H9 (cell line): Measurements from ENCODE around the gene RNF125. TPM values are rescaled to one million over a fixed set of nuclear protein-coding genes. Genes with fewer than 3 reads are reported as not detected.

Experiments used
- DNase-seq: peaks from one replicate; pipeline ENCODE4 v3.0.0-alpha.2; 2017
- H2AFZ ChIP-seq: one replicate; pipeline ENCODE4 v1.6.1; 2013; ENCODE audit warnings: mild to moderate bottlenecking, low read length, control low read depth, moderate library complexity
- H2AK5ac ChIP-seq: 2 replicates; pipeline ENCODE4 v1.6.1; 2013; ENCODE audit warnings: low read length, control low read depth, mixed read lengths; ENCODE audit not compliant: insufficient read length
- H2BK120ac ChIP-seq: one replicate; pipeline ENCODE4 v1.6.1; 2013; ENCODE audit warnings: low read depth, mild to moderate bottlenecking, low read length, control low read depth, inconsistent platforms; ENCODE audit not compliant: poor library complexity, severe bottlenecking
- H2BK12ac ChIP-seq: 2 replicates; pipeline ENCODE4 v1.6.1; 2013; ENCODE audit warnings: low read length, control low read depth, mixed read lengths, low read depth; ENCODE audit not compliant: insufficient read length
- H2BK15ac ChIP-seq: 2 replicates; pipeline ENCODE4 v1.6.1; 2013; ENCODE audit warnings: low read depth, low read length, control low read depth
- H2BK20ac ChIP-seq: one replicate; pipeline ENCODE4 v1.6.1; 2013; ENCODE audit warnings: low read depth, mild to moderate bottlenecking, low read length, control low read depth, inconsistent platforms; ENCODE audit not compliant: poor library complexity, severe bottlenecking
- H2BK5ac ChIP-seq: 2 replicates; pipeline ENCODE4 v1.6.1; 2013; ENCODE audit warnings: low read length, control low read depth, mixed read lengths; ENCODE audit not compliant: insufficient read length
- H3K14ac ChIP-seq: 2 replicates; pipeline ENCODE4 v1.6.1; 2013; ENCODE audit warnings: low read length, control low read depth; ENCODE audit not compliant: insufficient read depth
- H3K18ac ChIP-seq: 2 replicates; pipeline ENCODE4 v1.6.1; 2013; ENCODE audit warnings: low read depth, mild to moderate bottlenecking, mixed read lengths, low read length, control low read depth; ENCODE audit not compliant: insufficient read length
- H3K23ac ChIP-seq: 2 replicates; pipeline ENCODE4 v1.6.1; 2013; ENCODE audit warnings: low read length, control low read depth, mixed read lengths, low read depth; ENCODE audit not compliant: insufficient read length
- H3K23me2 ChIP-seq: 2 replicates; pipeline ENCODE4 v1.6.1; 2013; ENCODE audit warnings: low read depth, mild to moderate bottlenecking, mixed read lengths, low read length, control low read depth; ENCODE audit not compliant: insufficient read length, poor library complexity, severe bottlenecking
- H3K27ac ChIP-seq: 2 replicates; pipeline ENCODE4 v1.5.1; 2013; ENCODE audit warnings: low read length, control low read depth, mixed read lengths, low read depth; ENCODE audit not compliant: insufficient read length
- H3K27me3 ChIP-seq: 2 replicates; pipeline ENCODE4 v1.6.1; 2013; ENCODE audit warnings: low read length, control low read depth, inconsistent platforms; ENCODE audit not compliant: insufficient read depth
- H3K4ac ChIP-seq: 2 replicates; pipeline ENCODE4 v1.6.1; 2013; ENCODE audit warnings: low read depth, mild to moderate bottlenecking, control low read depth, inconsistent platforms, low read length, moderate library complexity
- H3K4me1 ChIP-seq: 2 replicates; pipeline ENCODE4 v1.6.1; 2013; ENCODE audit warnings: low read length, control low read depth, inconsistent platforms; ENCODE audit not compliant: insufficient read depth
- H3K4me2 ChIP-seq: 2 replicates; pipeline ENCODE4 v1.6.1; 2013; ENCODE audit warnings: low read length, control low read depth, mixed read lengths; ENCODE audit not compliant: insufficient read length, insufficient read depth
- H3K56ac ChIP-seq: 2 replicates; pipeline ENCODE4 v1.6.1; 2013; ENCODE audit warnings: low read depth, mild to moderate bottlenecking, mixed read lengths, low read length, control low read depth; ENCODE audit not compliant: insufficient read length
- H3K79me1 ChIP-seq: 2 replicates; pipeline ENCODE4 v1.6.1; 2013; ENCODE audit warnings: low read depth, mild to moderate bottlenecking, moderate library complexity, low read length, control low read depth, inconsistent platforms; ENCODE audit not compliant: insufficient read depth, poor library complexity, severe bottlenecking
- H3K79me2 ChIP-seq: 2 replicates; pipeline ENCODE4 v1.6.1; 2013; ENCODE audit warnings: low read length, control low read depth, inconsistent platforms; ENCODE audit not compliant: insufficient read depth
- H3K9ac ChIP-seq: 2 replicates; pipeline ENCODE4 v1.6.1; 2013; ENCODE audit warnings: low read length, control low read depth, mixed read lengths; ENCODE audit not compliant: insufficient read length; ENCODE audit errors: extremely low read depth
- H3K9me3 ChIP-seq: one replicate; pipeline ENCODE4 v1.6.1; 2013; ENCODE audit warnings: low read depth, low read length, inconsistent platforms; ENCODE audit not compliant: control insufficient read depth
- H3T11ph ChIP-seq: one replicate; pipeline ENCODE4 v1.6.1; 2013; ENCODE audit warnings: mild to moderate bottlenecking, low read length, control low read depth, inconsistent platforms
- H4K20me1 ChIP-seq: one replicate; pipeline ENCODE4 v1.6.1; 2013; ENCODE audit not compliant: control insufficient read depth, insufficient read length, insufficient read depth
- H4K5ac ChIP-seq: 2 replicates; pipeline ENCODE4 v1.6.1; 2013; ENCODE audit warnings: low read depth, mild to moderate bottlenecking, mixed read lengths, low read length, control low read depth; ENCODE audit not compliant: insufficient read length
- H4K8ac ChIP-seq: replicated peaks from 2 replicates; pipeline ENCODE4 v1.6.1; 2013; ENCODE audit warnings: low read length, control low read depth, mixed read lengths, low read depth; ENCODE audit not compliant: insufficient read length
- H4K91ac ChIP-seq: 2 replicates; pipeline ENCODE4 v1.6.1; 2013; ENCODE audit warnings: low read depth, mild to moderate bottlenecking, moderate library complexity, mixed read lengths, low read length, control low read depth; ENCODE audit not compliant: insufficient read length
- H3K27ac Mint-ChIP-seq, 3 experiments: 2 replicates in 2 of 3; 3 replicates in 1 of 3; pipeline ENCODE4 v1.8.0; 2020 to 2021; ENCODE audit warnings: mixed read lengths in 3 of 3, mild to moderate bottlenecking in 1 of 3, moderate library complexity in 1 of 3
- H3K27me3 Mint-ChIP-seq: 2 replicates; pipeline ENCODE4 v1.8.0; 2021; ENCODE audit warnings: low read depth, mild to moderate bottlenecking, moderate library complexity, mixed read lengths
- H3K36me3 Mint-ChIP-seq, 3 experiments: 2 replicates in 2 of 3; 3 replicates in 1 of 3; pipeline ENCODE4 v1.8.0; 2020 to 2021; ENCODE audit warnings: low read depth in 3 of 3, mixed read lengths in 3 of 3; ENCODE audit not compliant: insufficient read depth in 1 of 3
- H3K4me1 Mint-ChIP-seq, 2 experiments: 2 replicates each; pipeline ENCODE4 v1.8.0; 2020; ENCODE audit warnings: mixed read lengths in 2 of 2
- H3K4me3 Mint-ChIP-seq, 2 experiments: 2 replicates in 1 of 2; 3 replicates in 1 of 2; pipeline ENCODE4 v1.8.0; 2020 to 2021; ENCODE audit warnings: mild to moderate bottlenecking in 2 of 2, mixed read lengths in 2 of 2, moderate library complexity in 1 of 2
- H3K9me3 Mint-ChIP-seq, 2 experiments: 2 replicates in 1 of 2; 3 replicates in 1 of 2; pipeline ENCODE4 v1.8.0; 2020; ENCODE audit warnings: mild to moderate bottlenecking in 2 of 2, mixed read lengths in 2 of 2, moderate library complexity in 1 of 2
- WGBS: extraction: QIAGEN DNeasy Blood & Tissue Kit; methylation state at CpG from one replicate; pipeline ENCODE4 v1.1.7; 2013; ENCODE audit warnings: missing lambda C conversion rate, low lambda C conversion rate, mixed read lengths; ENCODE audit not compliant: insufficient read length; ENCODE audit errors: extremely low coverage; 5-methylcytosine and 5-hydroxymethylcytosine counted together
- total RNA-seq: library from RNA; stranded (reverse); gene quantifications from 2 replicates; pipeline ENCODE4 v1.2.1, GENCODE V29; 2021
- TF ChIP-seq, protein P1 (sequence below): fragments of 200-600 bp; sonication (generic); conservative IDR thresholded peaks from 3 replicates; pipeline ENCODE4 v1.8.0; 2021; ENCODE audit warnings: antibody characterized with exemption, mild to moderate bottlenecking

The RNF125 gene
- total RNA-seq, 1 experiment from 2014 or later, result 8.3 TPM

DNA sequence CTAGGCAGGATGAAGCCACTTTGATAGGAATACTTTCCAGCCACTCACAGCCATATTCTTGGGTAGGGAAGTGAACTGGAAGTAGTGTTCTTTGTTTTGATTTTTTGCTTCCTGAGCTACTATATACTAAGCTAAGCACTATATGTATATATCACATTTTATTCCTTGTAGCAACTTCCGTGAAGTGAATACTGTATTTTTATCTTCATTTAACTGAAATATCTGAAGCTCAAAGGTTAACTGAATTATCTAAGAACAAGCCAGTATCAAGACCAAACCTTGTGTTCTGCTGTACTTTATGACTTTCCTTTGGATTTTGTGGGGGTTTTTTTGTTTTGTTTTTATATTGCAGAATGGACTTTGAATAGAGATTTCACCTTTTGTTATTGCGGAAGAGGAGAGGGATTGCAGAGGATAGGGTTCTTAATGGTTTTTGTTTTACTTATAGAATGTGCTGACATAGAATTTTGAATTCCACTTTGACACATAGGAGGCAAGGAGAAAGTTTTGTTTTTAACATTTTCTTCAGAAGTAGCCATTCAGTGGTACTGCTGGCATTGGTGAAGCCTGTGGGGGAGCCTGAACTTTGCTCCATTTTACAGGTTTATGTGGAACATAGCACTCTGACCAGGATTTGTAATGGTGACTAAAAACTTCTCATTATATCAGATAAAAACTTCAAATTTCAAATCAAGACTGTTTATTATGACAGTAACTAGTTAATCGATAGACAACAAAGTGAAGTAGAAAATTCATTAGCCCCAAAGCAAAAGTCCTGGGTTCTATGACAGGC lies 48.9 kb downstream of the RNF125 start:
- WGBS, result no CpG with 5 or more reads among the region's 3 CpGs
- no peak overlapping the region for H3K27ac ChIP-seq
- no peak overlapping the region for H3K23ac ChIP-seq
- no peaks in the 10 kb centered on the region for H4K20me1 ChIP-seq
- no peak overlapping the region for H3T11ph ChIP-seq
- TF ChIP-seq, protein P1, sequence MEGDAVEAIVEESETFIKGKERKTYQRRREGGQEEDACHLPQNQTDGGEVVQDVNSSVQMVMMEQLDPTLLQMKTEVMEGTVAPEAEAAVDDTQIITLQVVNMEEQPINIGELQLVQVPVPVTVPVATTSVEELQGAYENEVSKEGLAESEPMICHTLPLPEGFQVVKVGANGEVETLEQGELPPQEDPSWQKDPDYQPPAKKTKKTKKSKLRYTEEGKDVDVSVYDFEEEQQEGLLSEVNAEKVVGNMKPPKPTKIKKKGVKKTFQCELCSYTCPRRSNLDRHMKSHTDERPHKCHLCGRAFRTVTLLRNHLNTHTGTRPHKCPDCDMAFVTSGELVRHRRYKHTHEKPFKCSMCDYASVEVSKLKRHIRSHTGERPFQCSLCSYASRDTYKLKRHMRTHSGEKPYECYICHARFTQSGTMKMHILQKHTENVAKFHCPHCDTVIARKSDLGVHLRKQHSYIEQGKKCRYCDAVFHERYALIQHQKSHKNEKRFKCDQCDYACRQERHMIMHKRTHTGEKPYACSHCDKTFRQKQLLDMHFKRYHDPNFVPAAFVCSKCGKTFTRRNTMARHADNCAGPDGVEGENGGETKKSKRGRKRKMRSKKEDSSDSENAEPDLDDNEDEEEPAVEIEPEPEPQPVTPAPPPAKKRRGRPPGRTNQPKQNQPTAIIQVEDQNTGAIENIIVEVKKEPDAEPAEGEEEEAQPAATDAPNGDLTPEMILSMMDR, result no peak
- H2AK5ac ChIP-seq, result no peak overlapping the region
- H3K56ac ChIP-seq, result no peak overlapping the region
- H3K9me3 ChIP-seq, result no peaks in the 10 kb centered on the region
- no peak overlapping the region for H3K4me2 ChIP-seq
- H3K9ac ChIP-seq, result no peak overlapping the region
- no peak overlapping the region for H4K8ac ChIP-seq
- no peak overlapping the region for H4K5ac ChIP-seq
- no peak overlapping the region for H3K18ac ChIP-seq
- H2BK15ac ChIP-seq, result no peak overlapping the region
- DNase-seq, result no peak
- no peak overlapping the region for H2BK12ac ChIP-seq
- Mint-ChIP-seq H3K27me3 (no peaks in the 10 kb centered on the region), H3K27ac (no peak overlapping the region), H3K4me3 (no peak overlapping the region), H3K36me3 (peaks cover 0 to 4% (median 0%) of the 10 kb centered on the region in 3 experiments; a peak in 2 of 7 replicates), H3K9me3 (no peaks in the 10 kb centered on the region), H3K4me1 (no peaks in the 10 kb centered on the region)
- H3K27me3 ChIP-seq, result no peaks in the 10 kb centered on the region
- no peak overlapping the region for H4K91ac ChIP-seq
- no peak overlapping the region for H2AFZ ChIP-seq
- no peaks in the 10 kb centered on the region for H3K4me1 ChIP-seq
- H3K4ac ChIP-seq, result no peak overlapping the region
- no peaks in the 10 kb centered on the region for H3K79me2 ChIP-seq
- H3K23me2 ChIP-seq, result no peaks in the 10 kb centered on the region
- H2BK20ac ChIP-seq, result no peak overlapping the region
- H3K79me1 ChIP-seq, result no peaks in the 10 kb centered on the region
- H3K14ac ChIP-seq, result no peak overlapping the region
- no peak overlapping the region for H2BK120ac ChIP-seq
- H2BK5ac ChIP-seq, result no peak overlapping the region
